Measurements from ENCODE around the gene C2CD5. TPM values are rescaled to one million over a fixed set of nuclear protein-coding genes. Genes with fewer than 3 reads are reported as not detected.
"Not testable (repeated sequence)": the region's sequence is repeated elsewhere in the genome, so short reads cannot be mapped to it uniquely, and the experiment has no call there.

C2CD5 gene
- total RNA-seq, 1 experiment from 2014 or later = 21.4 TPM

DNA sequence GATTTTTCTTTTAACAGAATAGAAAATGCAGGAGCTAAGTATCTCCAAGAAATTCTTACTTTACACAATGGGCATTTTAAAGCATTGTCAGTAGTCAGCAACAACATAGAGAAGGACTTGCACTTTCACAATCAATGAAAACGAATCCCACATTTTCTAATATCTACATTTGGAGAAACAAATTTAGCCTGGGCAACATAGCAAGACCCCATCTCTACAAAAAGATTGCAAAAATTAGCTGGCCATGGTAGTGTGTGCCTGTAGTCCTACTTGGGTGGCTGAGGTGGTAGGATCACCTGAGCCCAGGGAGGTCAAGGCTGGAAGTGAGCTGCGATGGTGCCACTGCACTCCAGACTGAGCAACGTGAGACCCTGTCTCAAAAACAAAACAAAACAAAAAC is 30.6 kb upstream of the C2CD5 start:
- TF ChIP-seq, protein P1, sequence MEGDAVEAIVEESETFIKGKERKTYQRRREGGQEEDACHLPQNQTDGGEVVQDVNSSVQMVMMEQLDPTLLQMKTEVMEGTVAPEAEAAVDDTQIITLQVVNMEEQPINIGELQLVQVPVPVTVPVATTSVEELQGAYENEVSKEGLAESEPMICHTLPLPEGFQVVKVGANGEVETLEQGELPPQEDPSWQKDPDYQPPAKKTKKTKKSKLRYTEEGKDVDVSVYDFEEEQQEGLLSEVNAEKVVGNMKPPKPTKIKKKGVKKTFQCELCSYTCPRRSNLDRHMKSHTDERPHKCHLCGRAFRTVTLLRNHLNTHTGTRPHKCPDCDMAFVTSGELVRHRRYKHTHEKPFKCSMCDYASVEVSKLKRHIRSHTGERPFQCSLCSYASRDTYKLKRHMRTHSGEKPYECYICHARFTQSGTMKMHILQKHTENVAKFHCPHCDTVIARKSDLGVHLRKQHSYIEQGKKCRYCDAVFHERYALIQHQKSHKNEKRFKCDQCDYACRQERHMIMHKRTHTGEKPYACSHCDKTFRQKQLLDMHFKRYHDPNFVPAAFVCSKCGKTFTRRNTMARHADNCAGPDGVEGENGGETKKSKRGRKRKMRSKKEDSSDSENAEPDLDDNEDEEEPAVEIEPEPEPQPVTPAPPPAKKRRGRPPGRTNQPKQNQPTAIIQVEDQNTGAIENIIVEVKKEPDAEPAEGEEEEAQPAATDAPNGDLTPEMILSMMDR (IDR thresholded peaks at IDR 0.05; ENCODE audit: unreplicated experiment) = no peak
- intact Hi-C loops (cut with micrococcal nuclease) = no loop called here
- no TSS peak for BruUV-seq (replicated peaks)
- Mint-ChIP-seq H3K36me3 (ENCODE audit: insufficient read depth, unreplicated experiment) (no peaks in the 10 kb centered on the region), H3K4me1 (ENCODE audit: insufficient read depth, unreplicated experiment) (no peaks in the 10 kb centered on the region), H3K27ac (ENCODE audit: low read depth, unreplicated experiment) (no peak overlapping the region), H3K4me3 (ENCODE audit: unreplicated experiment) (no peak overlapping the region), H3K9me3 (ENCODE audit: unreplicated experiment) (no peaks in the 10 kb centered on the region), H3K27me3 (ENCODE audit: insufficient read depth, unreplicated experiment) (no peaks in the 10 kb centered on the region)
- CTCF ChIA-PET = interaction anchor here (1.1 kb wide), 1 partner anchor 14 kb away, joined by 4 read pairs; no protein-coding TSS in a partner anchor
- DNase-seq (ENCODE audit: unreplicated experiment) = no peak
- POLR2A ChIA-PET = no interaction called here

DNA sequence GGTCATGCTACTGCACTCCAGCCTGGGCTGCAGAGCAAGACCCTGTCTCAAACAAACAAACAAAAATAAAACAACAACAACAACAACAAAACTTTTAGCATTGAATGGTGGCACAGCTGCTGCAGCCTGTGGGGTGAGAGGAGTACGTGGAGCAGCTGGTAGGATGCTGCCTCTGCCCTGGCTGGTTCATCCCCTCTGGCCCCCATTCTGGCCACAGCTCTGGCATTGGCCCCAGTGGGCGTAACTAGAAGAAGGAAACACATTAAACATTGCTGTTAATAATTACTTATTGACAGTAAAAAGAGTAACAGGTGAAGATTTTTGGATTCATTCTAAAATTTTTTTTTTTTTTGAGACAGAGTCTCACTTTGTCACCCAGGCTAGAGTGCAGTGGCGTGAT is 28.8 kb upstream of the C2CD5 start:
- TF ChIP-seq, protein P1 (IDR thresholded peaks at IDR 0.05; ENCODE audit: unreplicated experiment) = no peak
- Mint-ChIP-seq H3K9me3 (ENCODE audit: unreplicated experiment) (no peaks in the 10 kb centered on the region), H3K27ac (ENCODE audit: low read depth, unreplicated experiment) (no peak overlapping the region), H3K36me3 (ENCODE audit: insufficient read depth, unreplicated experiment) (no peaks in the 10 kb centered on the region), H3K4me3 (ENCODE audit: unreplicated experiment) (no peak overlapping the region), H3K4me1 (ENCODE audit: insufficient read depth, unreplicated experiment) (no peaks in the 10 kb centered on the region), H3K27me3 (ENCODE audit: insufficient read depth, unreplicated experiment) (no peaks in the 10 kb centered on the region)
- BruUV-seq (replicated peaks) = no TSS peak
- CTCF ChIA-PET = no interaction called here
- intact Hi-C loops (cut with micrococcal nuclease) = no loop called here
- POLR2A ChIA-PET = interaction anchor here (0.7 kb wide), 1 partner anchor 20 kb away, joined by 3 read pairs; no protein-coding TSS in a partner anchor
- DNase-seq (ENCODE audit: unreplicated experiment) = no peak

DNA sequence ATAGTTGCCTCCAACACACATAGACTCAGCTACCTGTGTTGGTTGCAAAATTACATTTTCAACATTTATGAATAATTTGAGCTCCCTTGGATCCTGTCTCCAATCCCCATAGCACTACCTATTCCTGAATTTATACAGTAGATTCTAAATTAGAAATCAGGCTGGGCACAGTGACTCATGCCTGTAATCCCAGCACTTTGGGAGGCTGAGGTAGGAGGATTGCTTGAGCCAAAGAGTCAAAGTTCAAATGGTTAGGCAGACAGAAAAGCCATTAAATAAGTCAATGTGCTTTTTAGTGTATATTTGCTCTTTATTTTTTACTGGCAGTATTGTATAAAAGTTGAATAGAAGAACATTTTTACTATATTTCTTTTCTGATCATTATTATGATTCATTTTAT is 24.9 kb upstream of the C2CD5 start:
- intact Hi-C loops (cut with micrococcal nuclease) = no loop called here
- CTCF ChIA-PET = no interaction called here

DNA sequence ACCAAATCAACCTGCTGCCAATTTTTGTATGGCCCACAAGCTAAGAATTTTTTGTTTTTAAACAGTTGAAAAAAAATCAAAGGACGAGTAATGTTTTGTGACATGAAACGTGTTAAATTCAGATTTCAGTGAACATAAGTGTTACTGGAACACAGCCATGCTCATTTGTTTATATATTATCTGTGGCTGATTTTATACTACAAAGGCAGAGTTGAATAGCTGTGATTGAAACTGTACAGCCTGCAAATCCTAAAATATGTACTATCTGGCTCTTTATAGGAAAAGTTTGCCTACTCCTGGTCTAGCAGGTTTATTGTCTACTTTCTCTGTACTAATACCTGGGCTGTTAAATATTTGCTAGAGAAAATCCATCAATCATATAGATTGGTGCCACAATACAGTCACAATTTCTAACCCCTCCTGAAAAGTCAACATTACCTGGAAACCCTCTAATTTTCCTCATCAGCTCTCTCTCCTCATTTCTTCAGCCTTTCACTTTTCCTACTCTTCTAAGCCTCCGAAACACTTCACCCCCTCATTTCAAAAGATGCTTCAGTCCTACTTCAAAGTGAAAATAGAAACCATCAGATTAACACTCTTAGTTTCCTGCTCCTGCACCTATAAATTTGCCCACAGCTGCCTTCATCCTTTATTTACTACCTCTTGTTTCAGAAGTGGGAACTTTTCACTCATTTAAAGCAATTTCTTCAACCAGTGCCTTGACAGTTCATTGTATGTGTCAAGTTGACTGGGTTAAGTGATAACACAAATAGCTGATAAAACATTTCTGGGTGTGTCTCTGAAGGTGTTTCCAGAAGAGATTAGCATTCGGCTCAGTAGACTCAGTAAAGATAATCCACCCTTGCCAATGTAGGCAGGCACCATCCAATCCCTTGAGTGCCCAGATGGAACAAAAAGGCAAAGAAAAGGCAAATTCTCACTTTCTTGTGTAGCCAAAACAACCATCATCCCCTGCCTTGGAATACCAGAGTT is 18.0 kb upstream of the C2CD5 start:
- H3K4me3 Mint-ChIP-seq (ENCODE audit: unreplicated experiment) = no peak overlapping the region
- TF ChIP-seq, protein P1 (IDR thresholded peaks at IDR 0.05; ENCODE audit: unreplicated experiment) = no peak
- no peaks in the 10 kb centered on the region for H3K36me3 Mint-ChIP-seq (ENCODE audit: insufficient read depth, unreplicated experiment)
- H3K27me3 Mint-ChIP-seq (ENCODE audit: insufficient read depth, unreplicated experiment) = no peaks in the 10 kb centered on the region
- CTCF ChIA-PET = interaction anchor here (0.6 to 0.7 kb wide), 2 partner anchors 89 to 839 kb away, joined by 3 to 4 read pairs; no protein-coding TSS in a partner anchor
- H3K4me1 Mint-ChIP-seq (ENCODE audit: insufficient read depth, unreplicated experiment) = no peaks in the 10 kb centered on the region
- no TSS peak for BruUV-seq (replicated peaks)
- POLR2A ChIA-PET = interaction anchor here (0.7 kb wide), 1 partner anchor 62 kb away, joined by 3 read pairs; the partner anchor contains the start of gene ETNK1
- intact Hi-C loops (cut with micrococcal nuclease) = no loop called here
- H3K9me3 Mint-ChIP-seq (ENCODE audit: unreplicated experiment) = no peaks in the 10 kb centered on the region
- no peak for DNase-seq (ENCODE audit: unreplicated experiment)
- H3K27ac Mint-ChIP-seq (ENCODE audit: low read depth, unreplicated experiment) = no peak overlapping the region

More for the DNA sequence above, 24.9 kb upstream of the C2CD5 start:
- Mint-ChIP-seq H3K4me1 (ENCODE audit: insufficient read depth, unreplicated experiment) (no peaks in the 10 kb centered on the region), H3K9me3 (ENCODE audit: unreplicated experiment) (no peaks in the 10 kb centered on the region), H3K36me3 (ENCODE audit: insufficient read depth, unreplicated experiment) (no peaks in the 10 kb centered on the region), H3K27me3 (ENCODE audit: insufficient read depth, unreplicated experiment) (no peaks in the 10 kb centered on the region), H3K4me3 (ENCODE audit: unreplicated experiment) (no peak overlapping the region), H3K27ac (ENCODE audit: low read depth, unreplicated experiment) (no peak overlapping the region)
- POLR2A ChIA-PET = interaction anchor here (0.7 kb wide), 1 partner anchor 407 kb away, joined by 5 read pairs; no protein-coding TSS in a partner anchor
- TF ChIP-seq, protein P1 (IDR thresholded peaks at IDR 0.05; ENCODE audit: unreplicated experiment) = no peak
- BruUV-seq (replicated peaks) = no TSS peak
- no peak for DNase-seq (ENCODE audit: unreplicated experiment)

DNA sequence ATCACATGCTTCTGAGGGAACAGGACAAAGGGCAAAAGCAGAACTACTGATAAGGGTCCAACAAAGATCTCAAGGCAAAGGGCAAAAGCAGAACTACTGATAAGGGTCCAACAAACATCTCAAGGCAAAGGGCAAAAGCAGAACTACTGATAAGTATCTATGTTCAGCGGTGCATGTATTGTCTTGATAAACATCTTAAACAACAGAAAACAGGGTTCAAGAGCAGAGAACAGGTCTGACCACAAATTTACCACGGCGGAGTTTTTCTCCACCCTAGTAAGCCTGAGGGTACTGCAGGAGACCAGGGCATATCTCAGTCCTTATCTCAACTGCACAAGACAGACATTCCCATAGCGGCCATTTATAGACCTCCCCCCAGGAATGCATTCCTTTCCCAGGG is 10.4 kb upstream of the C2CD5 start:
- POLR2A ChIA-PET; H3K27me3 Mint-ChIP-seq (ENCODE audit: insufficient read depth, unreplicated experiment); CTCF ChIA-PET; H3K36me3 Mint-ChIP-seq (ENCODE audit: insufficient read depth, unreplicated experiment); H3K4me3 Mint-ChIP-seq (ENCODE audit: unreplicated experiment); H3K27ac Mint-ChIP-seq (ENCODE audit: low read depth, unreplicated experiment); intact Hi-C loops (cut with micrococcal nuclease); BruUV-seq (replicated peaks); H3K4me1 Mint-ChIP-seq (ENCODE audit: insufficient read depth, unreplicated experiment); DNase-seq (ENCODE audit: unreplicated experiment); H3K9me3 Mint-ChIP-seq (ENCODE audit: unreplicated experiment): not testable (repeated sequence)

All from MCF 10A (cell line).